Measurements from ENCODE around the gene RBM38.

DNA sequence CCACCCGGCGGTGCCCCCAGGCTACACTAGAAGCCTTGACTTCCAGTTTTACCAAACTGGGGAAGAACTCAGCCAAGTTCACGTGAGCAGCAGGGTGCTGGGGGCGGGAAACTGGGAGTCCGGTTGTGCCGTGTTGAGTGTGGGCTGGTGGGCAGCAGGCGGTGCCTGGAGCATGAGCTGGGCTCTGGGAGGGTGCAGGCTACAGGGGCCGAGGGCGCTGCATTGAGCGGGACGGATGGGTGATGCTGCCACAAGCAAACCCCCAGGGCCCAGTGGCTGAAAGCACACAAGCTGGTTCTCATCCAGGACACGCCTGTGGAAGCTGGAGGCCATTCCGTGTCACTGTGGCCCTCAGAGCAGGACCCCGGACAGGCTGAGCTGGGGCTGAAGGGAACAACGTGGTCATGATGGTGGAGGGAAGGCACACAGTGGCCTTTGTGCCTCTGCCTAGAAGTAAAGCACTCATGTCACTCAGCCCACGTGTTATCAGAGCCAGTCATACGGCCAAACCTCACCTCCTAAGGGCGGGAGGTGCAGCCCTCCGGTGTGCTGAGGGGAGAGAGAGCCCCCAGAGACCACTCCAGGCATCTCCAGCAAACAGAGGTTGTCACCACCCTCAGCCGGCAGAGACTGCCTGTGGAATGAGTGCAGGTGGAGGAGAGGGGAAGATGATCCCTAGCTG lies 29.5 kb downstream of the RBM38 start:
- TF ChIP-seq, protein P1, sequence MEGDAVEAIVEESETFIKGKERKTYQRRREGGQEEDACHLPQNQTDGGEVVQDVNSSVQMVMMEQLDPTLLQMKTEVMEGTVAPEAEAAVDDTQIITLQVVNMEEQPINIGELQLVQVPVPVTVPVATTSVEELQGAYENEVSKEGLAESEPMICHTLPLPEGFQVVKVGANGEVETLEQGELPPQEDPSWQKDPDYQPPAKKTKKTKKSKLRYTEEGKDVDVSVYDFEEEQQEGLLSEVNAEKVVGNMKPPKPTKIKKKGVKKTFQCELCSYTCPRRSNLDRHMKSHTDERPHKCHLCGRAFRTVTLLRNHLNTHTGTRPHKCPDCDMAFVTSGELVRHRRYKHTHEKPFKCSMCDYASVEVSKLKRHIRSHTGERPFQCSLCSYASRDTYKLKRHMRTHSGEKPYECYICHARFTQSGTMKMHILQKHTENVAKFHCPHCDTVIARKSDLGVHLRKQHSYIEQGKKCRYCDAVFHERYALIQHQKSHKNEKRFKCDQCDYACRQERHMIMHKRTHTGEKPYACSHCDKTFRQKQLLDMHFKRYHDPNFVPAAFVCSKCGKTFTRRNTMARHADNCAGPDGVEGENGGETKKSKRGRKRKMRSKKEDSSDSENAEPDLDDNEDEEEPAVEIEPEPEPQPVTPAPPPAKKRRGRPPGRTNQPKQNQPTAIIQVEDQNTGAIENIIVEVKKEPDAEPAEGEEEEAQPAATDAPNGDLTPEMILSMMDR (IDR thresholded peaks at IDR 0.05) = no peak
- no peak for TF ChIP-seq EP300 (IDR thresholded peaks at IDR 0.05)
